ENCODE results near the gene S100A9.
"Not testable (repeated sequence)": the region's sequence is repeated elsewhere in the genome, so short reads cannot be mapped to it uniquely, and the experiment has no call there.

Gene S100A9

GRCh38 chr1:153389973-153390879 is 32.6 kb downstream of the S100A9 start:
- DNase-seq (ENCODE audit: low read depth), result no peak

- no peak for DNase-seq (ENCODE audit: low read depth)
Measured at GRCh38 chr1:153390938-153391710, 33.5 kb downstream of the S100A9 start, which contains the start of gene S100A8. TSS of gene S100A8 (minus strand) at chr1:153391073. CDS start at chr1:153390535, 538 bp downstream.

DNA sequence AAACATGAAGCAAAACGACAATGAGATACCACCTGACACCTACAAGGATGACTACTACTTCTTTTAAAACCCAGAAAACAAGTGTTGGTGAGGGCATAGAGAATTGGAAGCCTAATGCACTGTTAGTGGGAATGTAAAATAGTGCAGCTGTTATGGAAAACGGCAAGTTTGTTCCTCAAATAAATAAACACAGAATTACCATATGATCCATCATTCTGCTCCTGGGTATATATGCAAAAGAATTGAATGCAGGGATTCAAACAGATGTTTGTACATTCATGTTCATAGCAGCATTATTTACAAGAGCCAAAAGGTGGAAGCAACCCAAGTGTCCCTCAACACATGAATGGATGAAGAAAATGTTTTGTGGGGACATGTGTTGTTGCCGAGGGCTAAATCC is 34.6 kb downstream of the S100A9 start:
- no peak for DNase-seq (ENCODE audit: low read depth)

GRCh38 chr1:153392822-153393221 is 35.2 kb downstream of the S100A9 start:
- no peak for DNase-seq (ENCODE audit: low read depth)

- no peak for DNase-seq (ENCODE audit: low read depth)
Measured at GRCh38 chr1:153393926-153394325, 36.3 kb downstream of the S100A9 start.

DNA sequence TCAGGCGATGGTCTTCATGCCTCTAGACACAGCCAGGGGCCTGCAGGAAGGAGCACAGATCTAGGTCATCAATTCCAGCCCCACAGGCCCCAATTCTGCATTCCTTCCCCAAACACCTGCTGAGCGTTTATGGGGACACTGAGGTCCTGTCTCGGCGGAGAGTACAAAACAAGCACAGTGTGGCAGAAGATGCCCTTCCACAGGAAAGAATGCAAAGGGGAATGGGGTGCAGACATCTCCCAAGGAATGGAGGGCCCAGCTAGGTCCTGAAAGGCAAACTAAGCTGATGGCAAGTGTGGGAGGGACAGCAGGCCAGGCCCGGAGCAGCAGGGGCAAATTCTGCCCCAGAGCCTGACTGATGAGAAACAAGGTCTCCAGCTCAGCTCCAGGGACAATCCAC is 36.7 kb downstream of the S100A9 start:
- DNase-seq (ENCODE audit: low read depth), result no peak

- no peak for DNase-seq (ENCODE audit: low read depth)
Measured at GRCh38 chr1:153395136-153395685, 37.6 kb downstream of the S100A9 start.

DNA sequence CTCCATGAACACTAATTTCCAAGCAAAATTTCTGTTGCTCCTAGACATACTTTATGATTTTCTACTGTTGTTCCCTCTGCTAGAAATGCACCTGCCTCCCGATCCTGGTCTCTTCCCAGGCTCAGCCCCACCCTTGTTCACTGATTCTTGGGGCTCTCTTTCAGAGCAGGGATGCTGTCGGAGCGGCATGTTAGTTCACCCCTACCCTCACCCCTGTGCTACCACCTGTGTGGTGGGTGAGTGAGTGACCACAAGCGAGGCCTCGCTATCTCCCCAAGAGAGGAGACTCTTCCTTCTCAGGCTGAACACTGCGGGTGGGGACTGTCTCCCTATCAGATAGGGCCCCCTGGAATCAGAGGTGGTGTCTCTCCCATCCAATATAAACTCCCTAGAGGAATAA is 38.1 kb downstream of the S100A9 start:
- DNase-seq (ENCODE audit: low read depth), result no peak

DNA sequence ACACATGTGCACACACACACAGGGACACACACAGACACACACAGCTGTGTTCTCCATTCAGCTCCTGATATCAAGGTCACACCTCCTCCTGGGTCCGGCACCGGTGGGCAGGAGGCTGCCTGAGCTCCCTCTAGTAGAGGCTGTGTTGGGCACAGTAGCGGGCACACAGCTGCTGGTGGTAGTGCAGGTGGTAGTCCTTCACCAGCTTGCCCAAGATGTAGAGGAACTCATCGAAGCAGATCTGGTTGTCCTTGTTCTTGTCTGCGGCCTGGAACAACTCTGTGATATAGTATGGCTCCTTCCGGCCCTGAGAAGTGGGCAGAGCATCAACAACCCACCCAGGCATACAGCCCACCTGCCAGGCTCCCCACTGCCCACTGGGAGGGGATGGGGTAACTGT is 38.8 kb downstream of the S100A9 start:
- no peak for DNase-seq (ENCODE audit: low read depth)

DNA sequence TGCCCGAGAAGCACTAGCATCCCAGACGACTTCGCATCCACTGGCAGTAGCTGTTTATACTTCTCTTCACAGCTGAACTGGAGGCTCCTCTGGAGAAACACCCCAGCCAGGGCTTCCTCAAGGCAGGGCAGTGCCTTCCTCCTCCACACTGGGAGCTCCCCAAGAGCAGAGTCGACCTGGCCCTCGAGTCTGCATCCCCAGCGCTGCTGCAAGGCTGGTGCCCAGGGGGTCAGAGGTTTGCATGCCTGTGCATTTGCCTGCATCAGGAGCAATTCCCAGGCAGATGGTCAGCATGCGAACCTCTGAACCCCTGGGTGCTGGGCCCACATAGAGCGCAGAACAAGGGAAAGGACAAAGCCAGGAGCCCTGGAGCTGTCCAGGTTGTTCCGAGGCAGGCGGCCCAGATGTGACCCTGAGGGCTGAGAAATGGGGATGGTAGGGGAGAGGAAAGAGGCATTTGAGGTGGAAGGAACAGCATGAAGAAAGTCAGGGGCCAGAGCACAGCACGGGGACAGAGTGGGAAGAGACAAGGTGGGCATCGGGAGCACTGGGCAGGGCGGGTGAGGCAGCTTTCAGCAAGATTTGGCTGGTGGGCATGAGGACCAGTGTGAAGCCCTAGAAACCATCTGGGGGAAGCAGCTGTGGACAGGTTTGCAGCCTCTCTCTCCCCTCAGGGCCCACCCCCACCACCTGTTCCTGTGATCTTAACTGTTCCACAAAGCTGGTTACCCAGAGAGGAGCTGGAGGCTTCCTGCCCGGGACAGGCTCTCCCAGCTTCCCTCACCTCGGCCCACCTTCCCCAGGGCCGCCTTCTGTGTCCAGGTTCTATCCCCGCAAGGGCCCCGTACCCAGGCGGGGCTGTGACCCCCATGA is 39.6 kb downstream of the S100A9 start:
- DNase-seq (ENCODE audit: low read depth), result no peak

DNA sequence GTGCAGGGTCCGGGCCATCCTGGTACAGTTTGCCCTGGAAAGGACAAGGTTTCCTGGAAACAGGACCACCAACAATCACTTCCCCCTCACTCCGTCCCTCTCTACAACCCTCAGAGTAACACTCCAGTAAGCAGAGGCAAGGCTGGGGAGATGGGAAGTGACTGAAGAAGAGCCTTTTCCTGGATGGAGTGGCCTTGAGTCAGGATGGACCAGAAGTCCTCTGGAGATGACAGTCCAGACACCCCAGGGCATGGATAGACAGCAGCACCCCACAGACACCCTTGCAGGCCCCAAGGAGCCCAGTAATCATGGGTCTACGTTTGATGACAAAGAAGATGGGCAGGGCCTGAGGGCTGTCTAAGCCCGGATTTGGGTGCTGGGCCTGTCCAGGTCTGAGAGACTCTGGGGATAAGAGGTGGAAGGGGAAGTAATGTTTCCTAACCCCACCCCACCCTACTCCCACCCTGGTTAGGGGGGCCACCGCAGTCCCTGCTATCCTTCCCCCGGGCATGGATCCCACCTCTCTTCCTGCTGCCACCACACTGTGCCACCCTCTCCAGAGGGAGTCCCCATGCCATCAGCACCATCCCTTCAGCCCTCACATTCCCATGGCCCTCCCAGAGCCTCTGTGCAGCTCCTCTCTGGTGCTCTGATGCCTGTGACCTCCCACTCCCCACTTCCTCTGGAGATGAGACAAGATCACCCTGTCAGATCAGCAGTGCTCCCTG is 40.4 kb downstream of the S100A9 start:
- DNase-seq (ENCODE audit: low read depth), result no peak

- DNase-seq (ENCODE audit: low read depth), result no peak
Measured at GRCh38 chr1:153399401-153400055, 41.9 kb downstream of the S100A9 start.

GRCh38 chr1:153400244-153400643 is 42.6 kb downstream of the S100A9 start:
- no peak for DNase-seq (ENCODE audit: low read depth)

GRCh38 chr1:153401461-153401860 is 43.8 kb downstream of the S100A9 start:
- no peak for DNase-seq (ENCODE audit: low read depth)

- DNase-seq (ENCODE audit: low read depth), result no peak
Measured at GRCh38 chr1:153402226-153402625, 44.6 kb downstream of the S100A9 start.

GRCh38 chr1:153403421-153404085 is 45.9 kb downstream of the S100A9 start:
- DNase-seq (ENCODE audit: low read depth), result no peak

GRCh38 chr1:153404086-153404635 is 46.5 kb downstream of the S100A9 start:
- no peak for DNase-seq (ENCODE audit: low read depth)

GRCh38 chr1:153404768-153405167 is 47.1 kb downstream of the S100A9 start:
- peak; percentile 56 for DNase-seq (ENCODE audit: low read depth)

DNA sequence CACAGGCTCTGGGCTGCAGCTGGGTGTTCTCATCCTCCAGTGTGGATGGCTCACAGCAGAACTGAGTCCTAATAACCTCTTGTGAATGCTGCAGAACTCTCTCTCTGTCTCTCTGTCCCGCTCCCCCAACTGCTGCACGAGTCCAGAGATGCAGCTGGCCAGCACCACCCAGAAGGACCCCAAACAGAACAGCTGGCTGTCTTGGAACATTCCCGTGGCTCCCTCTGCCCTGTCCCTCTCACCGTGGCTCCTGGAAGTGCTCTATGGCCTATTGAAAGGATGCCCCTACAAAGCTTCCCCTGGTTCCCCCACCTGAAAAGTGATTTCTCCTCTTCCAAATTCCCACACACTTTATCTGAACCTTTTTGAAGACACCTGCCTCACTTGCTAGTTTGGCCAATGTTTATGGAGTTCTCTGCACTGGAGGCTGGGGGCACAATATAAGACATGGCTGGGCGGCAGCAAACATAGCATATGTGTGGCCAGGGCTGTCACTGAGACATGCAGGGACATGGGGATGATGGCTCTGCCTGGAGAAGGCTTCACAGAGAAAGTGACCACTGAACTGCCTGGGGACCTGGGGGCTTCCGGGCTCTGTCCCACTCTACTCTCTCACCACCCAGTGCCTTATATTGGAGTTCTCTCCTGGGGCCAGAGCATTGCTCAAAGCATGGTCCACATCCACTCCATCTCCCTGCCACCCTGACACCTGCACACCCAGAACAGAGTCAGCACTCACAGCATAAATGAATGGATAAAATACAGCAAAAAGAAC is 48.4 kb downstream of the S100A9 start:
- not testable (repeated sequence) for DNase-seq (ENCODE audit: low read depth)
